Fibroblast of the aortic adventitia (primary cell): ENCODE results near the gene C12orf60. TPM values are rescaled to one million over a fixed set of nuclear protein-coding genes. Genes with fewer than 3 reads are reported as not detected.

Experiments
- DNase-seq: peaks from one replicate; pipeline ENCODE4 v3.0.0-alpha.2; 2010; ENCODE audit warnings: low read depth
- H3K4me3 ChIP-seq: 2 replicates; pipeline ENCODE4 v1.5.1; 2011; ENCODE audit warnings: low read depth, mild to moderate bottlenecking, control low read depth, low read length, moderate library complexity
- CTCF ChIP-seq: IDR thresholded peaks from 2 replicates; pipeline ENCODE4 v1.5.1; 2011; ENCODE audit warnings: mild to moderate bottlenecking, low read length, control low read depth, inconsistent platforms; ENCODE audit not compliant: insufficient read depth
- total RNA-seq: library from RNA; depleted of rRNA; stranded (reverse); fragments of >200 nt; gene quantifications from 2 replicates; pipeline ENCODE4 v1.2.3, GENCODE V29; 2012; ENCODE audit warnings: low replicate concordance

Gene C12orf60
- total RNA-seq, 1 donor, result 0.99 TPM

DNA sequence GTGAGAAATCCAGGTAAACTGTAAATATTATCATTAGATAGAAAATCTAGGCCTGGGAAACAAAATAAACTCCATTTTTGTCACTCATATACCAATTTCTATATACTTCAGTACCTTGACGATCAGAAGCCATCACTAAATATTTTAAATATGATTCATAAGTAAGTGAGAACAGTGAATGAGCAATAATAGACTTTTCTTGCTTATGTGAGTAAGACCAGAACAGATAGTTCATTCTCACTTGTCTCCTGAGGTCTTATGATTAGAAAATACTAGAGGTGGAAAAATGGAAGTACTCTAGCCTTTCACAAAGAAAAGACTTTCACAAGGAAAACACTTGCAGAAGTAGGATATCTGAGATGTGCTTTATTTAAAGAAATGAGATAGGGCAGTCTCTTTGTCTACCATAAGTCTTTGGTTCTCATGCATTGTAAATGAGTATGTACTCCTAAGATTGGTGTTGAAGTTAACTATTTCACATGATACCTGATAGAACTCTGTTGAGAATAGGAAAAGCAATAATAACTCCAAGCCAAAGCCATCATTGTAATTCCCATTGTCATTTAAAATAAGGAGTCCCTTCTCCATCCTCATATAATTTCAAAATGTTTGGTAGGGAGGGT, 20.7 kb downstream of the C12orf60 start:
- no peak overlapping the region for H3K4me3 ChIP-seq
- no peak for TF ChIP-seq CTCF
- DNase-seq, result no peak

GRCh38 chr12:14825256-14825655, 21.8 kb downstream of the C12orf60 start:
- no peak for TF ChIP-seq CTCF
- no peak overlapping the region for H3K4me3 ChIP-seq
- DNase-seq, result no peak

GRCh38 chr12:14826491-14826890, 23.0 kb downstream of the C12orf60 start:
- TF ChIP-seq CTCF, result no peak
- peak; percentile 39 for DNase-seq
- H3K4me3 ChIP-seq, result no peak overlapping the region

DNA sequence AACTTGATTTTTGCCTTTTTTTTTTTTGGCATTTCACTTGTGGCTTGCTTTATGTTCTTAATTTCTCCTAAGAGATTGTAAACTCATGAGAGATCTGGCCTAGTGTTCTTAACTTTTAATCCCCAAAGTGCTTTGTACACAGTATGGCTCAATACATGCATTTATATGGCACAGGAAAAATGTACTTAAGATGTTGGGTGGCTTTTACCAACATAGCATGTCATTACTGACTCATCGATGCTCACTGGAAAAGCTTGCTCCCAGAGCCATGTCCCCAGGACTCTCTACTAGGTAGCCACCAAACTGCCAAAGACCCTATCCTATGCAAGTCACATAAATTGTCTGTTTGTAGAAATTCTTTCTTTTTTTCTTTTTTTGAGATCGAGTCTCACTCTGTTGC, 23.6 kb downstream of the C12orf60 start:
- no peak for TF ChIP-seq CTCF
- no peak overlapping the region for H3K4me3 ChIP-seq
- no peak for DNase-seq

DNA sequence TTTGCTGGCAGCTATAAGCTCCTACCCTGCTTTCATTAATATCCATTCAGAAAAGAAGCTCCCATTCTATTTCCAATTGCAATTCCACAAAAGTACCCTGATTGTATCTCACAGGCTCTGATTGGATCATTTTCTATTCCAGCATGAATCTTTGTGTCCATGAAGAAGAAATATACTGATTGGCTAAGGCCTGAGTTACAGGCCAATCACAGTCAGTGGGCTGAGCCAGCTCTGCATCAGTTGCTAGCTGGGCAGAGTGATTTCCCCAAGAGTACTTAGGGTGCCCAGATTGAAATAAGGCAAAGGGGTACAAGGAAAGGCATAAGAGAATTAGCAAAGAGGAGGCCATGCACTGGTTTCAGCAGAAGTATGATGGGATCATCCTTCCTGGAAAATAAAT, 25.4 kb downstream of the C12orf60 start:
- DNase-seq, result no peak

DNA sequence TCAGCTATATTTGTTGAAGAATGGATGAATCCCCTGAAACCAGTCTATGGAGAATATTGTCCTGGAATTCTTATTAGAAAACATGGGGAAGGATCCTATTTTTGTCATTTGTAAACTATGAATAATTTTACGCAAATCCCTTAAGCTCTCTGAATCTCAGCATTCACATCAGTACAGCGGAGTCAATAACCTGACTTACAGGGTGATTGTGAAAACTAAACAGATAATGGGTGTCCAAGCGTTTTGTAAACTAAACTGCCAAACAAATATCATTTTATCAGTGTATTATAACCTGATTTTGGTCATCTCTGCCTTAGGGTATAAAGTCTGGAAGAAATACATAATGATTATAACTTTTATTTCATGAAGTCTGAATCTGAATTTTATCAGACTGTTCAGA, 29.9 kb downstream of the C12orf60 start:
- no peak for DNase-seq
- H3K4me3 ChIP-seq, result no peak overlapping the region
- TF ChIP-seq CTCF, result no peak

More for the DNA sequence above, 25.4 kb downstream of the C12orf60 start:
- TF ChIP-seq CTCF, result no peak
- H3K4me3 ChIP-seq, result no peak overlapping the region

DNA sequence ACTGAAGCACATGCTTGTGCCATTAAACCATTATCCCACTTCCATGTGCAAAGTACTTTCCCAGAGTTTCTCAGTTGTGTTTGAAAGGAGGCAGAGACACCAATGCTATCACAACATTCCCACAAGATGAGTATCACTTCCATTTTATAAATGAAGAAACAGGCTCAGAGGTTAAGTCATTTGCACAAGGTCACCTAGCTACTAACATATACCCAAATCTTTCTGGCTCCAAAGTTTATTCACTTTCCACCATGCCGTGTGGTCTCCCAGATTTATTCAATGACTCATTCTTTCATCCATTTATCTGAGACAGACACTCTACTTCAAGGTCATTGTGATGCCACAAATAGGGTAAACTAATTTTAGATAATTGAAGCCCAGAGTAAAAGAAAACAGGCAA, 30.5 kb downstream of the C12orf60 start:
- TF ChIP-seq CTCF, result no peak
- no peak for DNase-seq
- no peak overlapping the region for H3K4me3 ChIP-seq
